Activated CD4-positive, alpha-beta T cell treated with anti-CD3 and anti-CD28 coated beads, Interleukin-2, amount 50 U/mL, for 48 hours (primary cell): ENCODE measurements around the gene KIAA0586.
"Not testable (repeated sequence)": the region's sequence is repeated elsewhere in the genome, so short reads cannot be mapped to it uniquely, and the experiment has no call there.

ENCODE experiments used
- DNase-seq, 2 experiments: peaks; one replicate each; pipeline ENCODE4 v3.0.0-alpha.2; 2020

Gene KIAA0586

GRCh38 chr14:58465421-58465820 lies 37.9 kb downstream of the KIAA0586 start:
- no peak for DNase-seq

GRCh38 chr14:58466459-58466858 lies 38.9 kb downstream of the KIAA0586 start:
- no peak for DNase-seq

GRCh38 chr14:58467575-58467974 lies 40.1 kb downstream of the KIAA0586 start:
- DNase-seq = no peak

GRCh38 chr14:58469309-58469708 lies 41.8 kb downstream of the KIAA0586 start:
- no peak for DNase-seq

- DNase-seq = no peak
These were observed 48.8 kb downstream of the KIAA0586 start for GRCh38 chr14:58476320-58476719.

GRCh38 chr14:58477653-58478052 lies 50.1 kb downstream of the KIAA0586 start:
- no peak for DNase-seq

- DNase-seq = not testable (repeated sequence)
These were observed 50.8 kb downstream of the KIAA0586 start for GRCh38 chr14:58478329-58478728.

- DNase-seq = no peak
These were observed 52.5 kb downstream of the KIAA0586 start for GRCh38 chr14:58479975-58480374.

- DNase-seq = no peak
These were observed 56.7 kb downstream of the KIAA0586 start for GRCh38 chr14:58484176-58484575.

- no peak for DNase-seq
These were observed 61.0 kb downstream of the KIAA0586 start for GRCh38 chr14:58488550-58488949.

- no peak for DNase-seq
These were observed 64.1 kb downstream of the KIAA0586 start for GRCh38 chr14:58491593-58491992.

- DNase-seq = no peak
These were observed 64.5 kb downstream of the KIAA0586 start for GRCh38 chr14:58492044-58492443.

- DNase-seq = peak in 1 of 2 experiments; percentile 9
These were observed 73.8 kb downstream of the KIAA0586 start for GRCh38 chr14:58501214-58501816.

- DNase-seq = no peak
These were observed 85.8 kb downstream of the KIAA0586 start for GRCh38 chr14:58513272-58513671.

GRCh38 chr14:58517592-58517991 lies 90.1 kb downstream of the KIAA0586 start:
- DNase-seq = no peak

- not testable (repeated sequence) for DNase-seq
These were observed 98.2 kb downstream of the KIAA0586 start for GRCh38 chr14:58525691-58526090.

- DNase-seq = no peak
These were observed 105.9 kb downstream of the KIAA0586 start for GRCh38 chr14:58533446-58533845.

- no peak for DNase-seq
These were observed 107.5 kb downstream of the KIAA0586 start for GRCh38 chr14:58535044-58535443.

- DNase-seq = no peak
These were observed 109.5 kb downstream of the KIAA0586 start for GRCh38 chr14:58537004-58537403.

- DNase-seq = no peak
These were observed 113.5 kb downstream of the KIAA0586 start for GRCh38 chr14:58540749-58541632.

GRCh38 chr14:58541633-58542022 lies 114.1 kb downstream of the KIAA0586 start:
- no peak for DNase-seq

- DNase-seq = no peak
These were observed 115.7 kb downstream of the KIAA0586 start for GRCh38 chr14:58543253-58543652.

- DNase-seq = no peak
These were observed 120.1 kb downstream of the KIAA0586 start for GRCh38 chr14:58547649-58548048.

GRCh38 chr14:58549105-58549757 lies 121.7 kb downstream of the KIAA0586 start:
- DNase-seq = no peak
